PFSK-1 (cell line): ENCODE results near the gene MYMX.

Experiments
- FOXP2 ChIP-seq: optimal IDR thresholded peaks from 2 replicates; pipeline ENCODE3; 2011; ENCODE audit warnings: borderline replicate concordance, control low read depth, inconsistent platforms; ENCODE audit not compliant: insufficient read depth; ENCODE audit errors: extremely low read length, extremely low read depth
- POLR2AphosphoS5 ChIP-seq: IDR thresholded peaks from 2 replicates; pipeline ENCODE4 v1.6.1; 2012; ENCODE audit warnings: low read depth, mild to moderate bottlenecking, control low read depth, low read length, moderate library complexity
- TAF1 ChIP-seq: IDR thresholded peaks from 2 replicates; pipeline ENCODE4 v1.6.1; 2012; ENCODE audit warnings: low read length, control low read depth, borderline replicate concordance; ENCODE audit not compliant: insufficient read depth
- TF ChIP-seq, protein P1 (sequence below), 2 experiments: IDR thresholded peaks; 2 replicates each; pipeline versions ENCODE4 v1.6.1 to v1.8.0; 2011 to 2012; ENCODE audit warnings: low read depth in 2 of 2, low read length in 2 of 2, control low read depth in 1 of 2, inconsistent platforms in 1 of 2, mild to moderate bottlenecking in 1 of 2, moderate library complexity in 1 of 2; ENCODE audit not compliant: insufficient read depth in 1 of 2

DNA sequence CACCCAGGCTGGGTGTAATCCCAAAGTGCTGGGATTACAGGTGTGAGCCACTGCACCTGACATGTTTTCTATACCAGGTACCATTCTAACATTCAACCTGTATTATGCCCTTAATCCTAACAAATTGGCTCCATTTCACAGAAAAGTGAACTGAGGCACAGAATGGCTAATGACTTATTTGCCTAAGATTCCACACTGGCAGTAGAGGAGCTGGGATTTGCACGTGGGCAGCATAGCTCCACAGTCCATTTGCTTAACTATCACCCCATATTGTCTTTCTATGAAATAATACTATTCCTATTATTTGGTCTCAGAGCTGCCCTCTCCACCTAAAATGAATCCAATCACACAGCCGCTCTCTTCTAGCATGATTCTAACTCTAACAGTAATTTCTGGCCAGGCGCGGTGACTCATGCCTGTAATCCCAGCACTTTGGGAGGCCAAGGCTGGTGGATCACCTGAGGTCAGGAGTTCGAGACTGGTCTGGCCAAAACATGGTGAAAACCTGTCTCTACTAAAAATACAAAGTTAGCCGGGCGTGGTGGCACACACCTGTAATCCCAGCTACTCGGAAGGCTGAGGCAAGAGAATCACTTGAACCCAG, 23.3 kb upstream of the MYMX start:
- TF ChIP-seq POLR2AphosphoS5: no peak
- TF ChIP-seq FOXP2: no peak
- no peak for TF ChIP-seq TAF1
- TF ChIP-seq, protein P1, sequence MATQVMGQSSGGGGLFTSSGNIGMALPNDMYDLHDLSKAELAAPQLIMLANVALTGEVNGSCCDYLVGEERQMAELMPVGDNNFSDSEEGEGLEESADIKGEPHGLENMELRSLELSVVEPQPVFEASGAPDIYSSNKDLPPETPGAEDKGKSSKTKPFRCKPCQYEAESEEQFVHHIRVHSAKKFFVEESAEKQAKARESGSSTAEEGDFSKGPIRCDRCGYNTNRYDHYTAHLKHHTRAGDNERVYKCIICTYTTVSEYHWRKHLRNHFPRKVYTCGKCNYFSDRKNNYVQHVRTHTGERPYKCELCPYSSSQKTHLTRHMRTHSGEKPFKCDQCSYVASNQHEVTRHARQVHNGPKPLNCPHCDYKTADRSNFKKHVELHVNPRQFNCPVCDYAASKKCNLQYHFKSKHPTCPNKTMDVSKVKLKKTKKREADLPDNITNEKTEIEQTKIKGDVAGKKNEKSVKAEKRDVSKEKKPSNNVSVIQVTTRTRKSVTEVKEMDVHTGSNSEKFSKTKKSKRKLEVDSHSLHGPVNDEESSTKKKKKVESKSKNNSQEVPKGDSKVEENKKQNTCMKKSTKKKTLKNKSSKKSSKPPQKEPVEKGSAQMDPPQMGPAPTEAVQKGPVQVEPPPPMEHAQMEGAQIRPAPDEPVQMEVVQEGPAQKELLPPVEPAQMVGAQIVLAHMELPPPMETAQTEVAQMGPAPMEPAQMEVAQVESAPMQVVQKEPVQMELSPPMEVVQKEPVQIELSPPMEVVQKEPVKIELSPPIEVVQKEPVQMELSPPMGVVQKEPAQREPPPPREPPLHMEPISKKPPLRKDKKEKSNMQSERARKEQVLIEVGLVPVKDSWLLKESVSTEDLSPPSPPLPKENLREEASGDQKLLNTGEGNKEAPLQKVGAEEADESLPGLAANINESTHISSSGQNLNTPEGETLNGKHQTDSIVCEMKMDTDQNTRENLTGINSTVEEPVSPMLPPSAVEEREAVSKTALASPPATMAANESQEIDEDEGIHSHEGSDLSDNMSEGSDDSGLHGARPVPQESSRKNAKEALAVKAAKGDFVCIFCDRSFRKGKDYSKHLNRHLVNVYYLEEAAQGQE (IDR thresholded peaks at IDR 0.05; ENCODE audit: insufficient read depth in 1 of 2, low read depth in 2 of 2, low read length in 2 of 2): no peak
